AG04450 (cell line): ENCODE data around the gene TRAPPC8. TPM values are rescaled to one million over a fixed set of nuclear protein-coding genes. Genes with fewer than 3 reads are reported as not detected.

Source experiments
- CTCF ChIA-PET: fragments of 300-600, 350-600 bp; formaldehyde crosslinking; extraction: SDS; loops from one replicate; lab custom pipeline; 2022; ENCODE audit warnings: antibody characterized with exemption, inconsistent platforms; lab: Charles Lee
- POLR2A ChIA-PET: fragments of 350-600 bp; formaldehyde crosslinking; extraction: SDS; loops from one replicate; lab custom pipeline; 2021; ENCODE audit warnings: antibody characterized with exemption, inconsistent platforms; lab: Yijun Ruan, JAX
- DNase-seq: peaks from one replicate; pipeline ENCODE4 v3.0.0-alpha.2; 2011; ENCODE audit warnings: low read depth, low spot score
- H3K27ac ChIP-seq: one replicate; pipeline ENCODE4 v1.5.1; 2012; ENCODE audit warnings: low read depth, low read length, control low read depth
- H3K27me3 ChIP-seq: one replicate; pipeline ENCODE4 v1.6.0; 2012; ENCODE audit warnings: low read length; ENCODE audit not compliant: control insufficient read depth, insufficient read depth
- H3K4me3 ChIP-seq: 2 replicates; pipeline ENCODE4 v1.5.1; 2011; ENCODE audit warnings: mild to moderate bottlenecking, low read depth, low read length, control low read depth
- H3K9me3 ChIP-seq: 2 replicates; pipeline ENCODE4 v1.5.1; 2012; ENCODE audit warnings: low read length; ENCODE audit not compliant: control insufficient read depth, insufficient read depth
- CTCF ChIP-seq: IDR thresholded peaks from 2 replicates; pipeline ENCODE4 v1.5.1; 2011; ENCODE audit warnings: low read depth, low read length, control low read depth, inconsistent platforms
- polyA plus RNA-seq: library from polyadenylated mRNA; depleted of rRNA; stranded (reverse); fragments of >200 nt; gene quantifications from 2 replicates; pipeline ENCODE4 v1.2.3, GENCODE V29; 2011; rRNA removed
- small RNA-seq: library from RNA; depleted of rRNA; stranded (forward); fragments of <200 nt; gene quantifications from one replicate; pipeline ENCODE3, GENCODE V24; 2012; ENCODE audit warnings: low read depth; ENCODE audit not compliant: insufficient read length

TRAPPC8 gene
- polyA plus RNA-seq, 1 experiment, result 57.6 TPM

- Histone ChIP-seq H3K27me3 (no peaks in the 10 kb centered on the region), H3K27ac (no peak overlapping the region), H3K4me3 (no peak overlapping the region), H3K9me3 (no peaks in the 10 kb centered on the region)
- CTCF ChIA-PET, result no interaction called here
- DNase-seq, result no peak
- TF ChIP-seq CTCF, result no peak
- POLR2A ChIA-PET, result no interaction called here
These were observed 150.9 kb downstream of the TRAPPC8 start for GRCh38 chr18:31791817-31792579.

- no peak for TF ChIP-seq CTCF
- DNase-seq, result no peak
- no peaks in the 10 kb centered on the region for H3K27me3 ChIP-seq
- POLR2A ChIA-PET, result no interaction called here
- no peaks in the 10 kb centered on the region; the same call in 1 of the 2 replicates for H3K9me3 ChIP-seq
- no peak overlapping the region for H3K4me3 ChIP-seq
- H3K27ac ChIP-seq, result no peak overlapping the region
- CTCF ChIA-PET, result no interaction called here
These were observed 153.5 kb downstream of the TRAPPC8 start for GRCh38 chr18:31789409-31789808.

DNA sequence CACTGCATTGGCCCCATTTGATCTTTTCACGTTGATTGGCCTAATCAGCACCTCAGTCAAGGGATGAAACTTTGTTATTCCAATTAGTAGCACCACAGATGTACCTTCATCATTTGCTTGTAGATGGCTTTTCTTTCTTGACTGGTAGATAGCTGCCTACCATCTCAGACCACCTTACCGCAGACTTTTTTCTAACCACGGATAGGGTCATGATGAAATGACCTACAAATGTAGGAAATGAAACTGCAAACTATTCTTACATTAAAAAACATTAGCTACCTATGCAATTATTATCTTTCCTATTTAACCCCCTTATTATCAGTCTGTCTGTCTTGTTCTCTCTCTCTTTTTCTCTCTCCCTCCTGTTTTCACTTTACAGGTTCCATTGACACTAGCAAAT lies 159.9 kb downstream of the TRAPPC8 start:
- TF ChIP-seq CTCF, result no peak
- no peak for DNase-seq
- Histone ChIP-seq H3K27me3 (no peaks in the 10 kb centered on the region), H3K9me3 (no peaks in the 10 kb centered on the region; the same call in 1 of the 2 replicates), H3K4me3 (no peak overlapping the region), H3K27ac (no peak overlapping the region)
- CTCF ChIA-PET, result no interaction called here
- POLR2A ChIA-PET, result no interaction called here

Small RNAs within 50 kb of the gene (small RNA-seq; reads per million reads assigned to genes)
- gene RNU6-1050P, result not detected

Other genes starting within 250 kb of the TRAPPC8 start
- not detected in 2 replicates for gene SLC25A52, start 182.2 kb downstream of the TRAPPC8 start, polyA plus RNA-seq
- 0.37 and 0.41 TPM in 2 replicates for gene RNF125, start 75.7 kb upstream of the TRAPPC8 start, polyA plus RNA-seq
- 10.6 and 12.5 TPM in 2 replicates for gene RNF138, start 148.7 kb upstream of the TRAPPC8 start, polyA plus RNA-seq
- gene MEP1B, start 246.9 kb upstream of the TRAPPC8 start, polyA plus RNA-seq, result not detected in 2 replicates